GM12864 (cell line): ENCODE data around the gene PKP2.

Source experiments
- DNase-seq: peaks from one replicate; pipeline ENCODE4 v3.0.0-alpha.2; 2011; ENCODE audit warnings: low read depth
- H3K4me3 ChIP-seq: 2 replicates; pipeline ENCODE4 v1.5.1; 2011; ENCODE audit warnings: mild to moderate bottlenecking, low read depth, low read length, control low read depth
- TF ChIP-seq, protein P1 (sequence below): IDR thresholded peaks from 2 replicates; pipeline ENCODE4 v1.5.1; 2011; ENCODE audit warnings: low read depth, mild to moderate bottlenecking, moderate library complexity, low read length, control low read depth, inconsistent platforms; ENCODE audit errors: missing control alignments

Gene PKP2

DNA sequence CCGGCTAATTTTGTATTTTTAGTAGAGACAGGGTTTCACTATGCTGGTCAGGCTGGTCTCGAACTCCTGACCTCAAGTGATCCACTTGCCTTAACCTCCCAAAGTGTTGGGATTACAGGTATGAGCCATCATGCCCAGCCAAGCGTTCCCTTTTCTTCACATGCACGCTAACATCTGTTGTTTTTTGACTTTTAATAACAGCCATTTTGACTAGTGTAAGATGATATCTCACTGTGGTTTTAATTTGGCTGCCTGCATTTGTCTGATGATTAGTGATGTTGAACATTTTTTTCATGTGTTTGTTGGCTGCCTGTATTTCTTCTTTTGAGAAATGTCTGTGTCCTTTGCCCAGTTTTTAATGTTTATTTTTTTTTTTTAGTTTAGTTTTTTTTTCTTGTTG lies 130.7 kb downstream of the PKP2 start:
- no peak for DNase-seq
- H3K4me3 ChIP-seq, result no peak overlapping the region
- TF ChIP-seq, protein P1, sequence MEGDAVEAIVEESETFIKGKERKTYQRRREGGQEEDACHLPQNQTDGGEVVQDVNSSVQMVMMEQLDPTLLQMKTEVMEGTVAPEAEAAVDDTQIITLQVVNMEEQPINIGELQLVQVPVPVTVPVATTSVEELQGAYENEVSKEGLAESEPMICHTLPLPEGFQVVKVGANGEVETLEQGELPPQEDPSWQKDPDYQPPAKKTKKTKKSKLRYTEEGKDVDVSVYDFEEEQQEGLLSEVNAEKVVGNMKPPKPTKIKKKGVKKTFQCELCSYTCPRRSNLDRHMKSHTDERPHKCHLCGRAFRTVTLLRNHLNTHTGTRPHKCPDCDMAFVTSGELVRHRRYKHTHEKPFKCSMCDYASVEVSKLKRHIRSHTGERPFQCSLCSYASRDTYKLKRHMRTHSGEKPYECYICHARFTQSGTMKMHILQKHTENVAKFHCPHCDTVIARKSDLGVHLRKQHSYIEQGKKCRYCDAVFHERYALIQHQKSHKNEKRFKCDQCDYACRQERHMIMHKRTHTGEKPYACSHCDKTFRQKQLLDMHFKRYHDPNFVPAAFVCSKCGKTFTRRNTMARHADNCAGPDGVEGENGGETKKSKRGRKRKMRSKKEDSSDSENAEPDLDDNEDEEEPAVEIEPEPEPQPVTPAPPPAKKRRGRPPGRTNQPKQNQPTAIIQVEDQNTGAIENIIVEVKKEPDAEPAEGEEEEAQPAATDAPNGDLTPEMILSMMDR, result no peak

GRCh38 chr12:32761716-32762115 lies 134.9 kb downstream of the PKP2 start:
- H3K4me3 ChIP-seq, result no peak overlapping the region
- DNase-seq, result no peak
- TF ChIP-seq, protein P1, result no peak

- TF ChIP-seq, protein P1, result no peak
- DNase-seq, result no peak
- H3K4me3 ChIP-seq, result no peak overlapping the region
These were observed 139.4 kb downstream of the PKP2 start for GRCh38 chr12:32757157-32757556.

DNA sequence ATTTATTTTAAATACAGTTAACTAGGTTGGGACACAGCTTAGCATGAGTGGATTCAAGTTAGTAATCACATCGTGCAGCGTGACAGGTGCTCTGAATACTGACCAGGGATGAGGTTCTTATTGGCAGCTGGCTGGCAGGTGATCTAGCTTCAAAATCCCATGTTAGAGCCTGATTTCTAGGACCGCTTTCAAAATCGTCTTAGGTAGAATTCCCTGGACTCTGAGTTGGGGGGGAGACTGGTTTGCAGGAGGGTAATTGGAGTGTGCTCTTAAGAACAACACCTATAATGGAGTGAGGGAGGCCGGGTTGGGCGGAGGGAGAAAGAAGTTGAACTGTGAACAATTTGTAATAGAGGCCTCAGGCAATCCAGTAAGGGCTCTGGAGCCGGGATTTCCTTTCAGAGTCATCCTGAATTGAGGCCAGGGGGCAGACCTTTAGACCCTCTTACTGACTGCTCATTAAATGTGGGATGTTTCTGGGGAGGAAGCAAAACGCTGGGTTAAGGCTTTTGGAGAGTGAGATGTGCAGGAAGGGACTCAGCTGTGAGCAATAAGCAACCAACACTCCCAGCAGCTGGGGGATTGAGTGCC lies 140.0 kb downstream of the PKP2 start:
- TF ChIP-seq, protein P1, result no peak
- DNase-seq, result no peak
- no peak overlapping the region for H3K4me3 ChIP-seq

GRCh38 chr12:32755654-32756475 lies 140.7 kb downstream of the PKP2 start, which contains the start of gene YARS2:
YARS2 (minus strand) TSS chr12:32755897; CDS start chr12:32755874, 23 bp downstream.
- H3K4me3 ChIP-seq, result peak within 1 kb of the TSS; percentile 96
- TF ChIP-seq, protein P1, result peak; percentile 70
- DNase-seq, result peak; percentile 98

- peak overlapping the region; percentile 96 for H3K4me3 ChIP-seq
- TF ChIP-seq, protein P1, result peak; percentile 98
- peak; percentile 54 for DNase-seq
These were observed 141.4 kb downstream of the PKP2 start for GRCh38 chr12:32755051-32755653.
